Effector memory CD4-positive, alpha-beta T cell (primary cell): Measurements from ENCODE around the gene RPA4.
"Not testable (repeated sequence)": the region's sequence is repeated elsewhere in the genome, so short reads cannot be mapped to it uniquely, and the experiment has no call there.

Experiments used
- DNase-seq, 3 donors: peaks; one replicate each; pipeline ENCODE4 v3.0.0-alpha.2; 2020
- H3K27ac ChIP-seq: 2 replicates; pipeline ENCODE4 v1.7.0; 2013; ENCODE audit warnings: mild to moderate bottlenecking, low read length, moderate library complexity; ENCODE audit not compliant: insufficient read depth, poor library complexity, severe bottlenecking
- H3K27me3 ChIP-seq: replicated peaks from 2 replicates; pipeline ENCODE4 v1.7.0; 2013; ENCODE audit warnings: mild to moderate bottlenecking, low read length; ENCODE audit not compliant: insufficient read depth, control insufficient read depth, poor library complexity, severe bottlenecking
- H3K36me3 ChIP-seq: 2 replicates; pipeline ENCODE4 v1.7.0; 2013; ENCODE audit warnings: mild to moderate bottlenecking, low read length, moderate library complexity; ENCODE audit not compliant: control insufficient read depth, insufficient read depth
- H3K4me1 ChIP-seq: 2 replicates; pipeline ENCODE4 v1.7.0; 2013; ENCODE audit warnings: low read length, mild to moderate bottlenecking; ENCODE audit not compliant: control insufficient read depth, insufficient read depth, poor library complexity, severe bottlenecking
- H3K4me3 ChIP-seq: 2 replicates; pipeline ENCODE4 v1.7.0; 2013; ENCODE audit warnings: low read length, low read depth, mild to moderate bottlenecking; ENCODE audit not compliant: insufficient read depth, poor library complexity, severe bottlenecking
- H3K9me3 ChIP-seq: 2 replicates; pipeline ENCODE4 v1.7.0; 2013; ENCODE audit warnings: mild to moderate bottlenecking, low read length, moderate library complexity; ENCODE audit not compliant: control insufficient read depth
- total RNA-seq, 3 donors: gene quantifications; one replicate each; lab custom pipeline; 2026; lab: John Stamatoyannopoulos, UW

RPA4 gene
- 0.86 to 1.0 (median 0.97) reads per million in 3 donors for total RNA-seq

- Histone ChIP-seq H3K36me3 (no peaks in the 10 kb centered on the region), H3K4me1 (no peaks in the 10 kb centered on the region), H3K27me3 (no peaks in the 10 kb centered on the region), H3K9me3 (no peaks in the 10 kb centered on the region), H3K27ac (no peak within 1 kb of the TSS), H3K4me3 (no peak within 1 kb of the TSS)
- no peak for DNase-seq
These were observed at the start of gene RPA4 for GRCh38 chrX:96883608-96884007. Gene RPA4, plus strand, starts transcription at chrX:96883908. Its CDS starts 403 bp downstream, at chrX:96884311.

GRCh38 chrX:96834137-96834536 is 49.6 kb upstream of the RPA4 start:
- Histone ChIP-seq H3K27me3 (no peaks in the 10 kb centered on the region), H3K4me1 (no peaks in the 10 kb centered on the region), H3K27ac (no peak overlapping the region), H3K9me3 (no peaks in the 10 kb centered on the region), H3K4me3 (no peak overlapping the region), H3K36me3 (no peaks in the 10 kb centered on the region)
- no peak for DNase-seq

- no peak for DNase-seq
- H3K4me1 ChIP-seq = no peaks in the 10 kb centered on the region
- H3K27ac ChIP-seq = no peak overlapping the region
- no peaks in the 10 kb centered on the region for H3K36me3 ChIP-seq
- H3K27me3 ChIP-seq = no peaks in the 10 kb centered on the region
- no peaks in the 10 kb centered on the region for H3K9me3 ChIP-seq
- H3K4me3 ChIP-seq = no peak overlapping the region
These were observed 47.9 kb upstream of the RPA4 start for GRCh38 chrX:96835660-96836289.

GRCh38 chrX:96837808-96838207 is 45.9 kb upstream of the RPA4 start:
- H3K9me3 ChIP-seq = no peaks in the 10 kb centered on the region
- no peak for DNase-seq
- no peak overlapping the region for H3K27ac ChIP-seq
- H3K4me3 ChIP-seq = no peak overlapping the region
- H3K4me1 ChIP-seq = no peaks in the 10 kb centered on the region
- no peaks in the 10 kb centered on the region for H3K27me3 ChIP-seq
- H3K36me3 ChIP-seq = no peaks in the 10 kb centered on the region

- no peak for DNase-seq
- H3K27ac ChIP-seq = no peak overlapping the region
- no peak overlapping the region for H3K4me3 ChIP-seq
- H3K4me1 ChIP-seq = no peaks in the 10 kb centered on the region
- no peaks in the 10 kb centered on the region for H3K9me3 ChIP-seq
- H3K27me3 ChIP-seq = no peaks in the 10 kb centered on the region
- no peaks in the 10 kb centered on the region for H3K36me3 ChIP-seq
These were observed 45.2 kb upstream of the RPA4 start for GRCh38 chrX:96838537-96838936.

GRCh38 chrX:96841325-96841724 is 42.4 kb upstream of the RPA4 start:
- Histone ChIP-seq H3K9me3 (no peaks in the 10 kb centered on the region), H3K36me3 (no peaks in the 10 kb centered on the region), H3K27me3 (no peaks in the 10 kb centered on the region), H3K4me3 (no peak overlapping the region), H3K27ac (no peak overlapping the region), H3K4me1 (no peaks in the 10 kb centered on the region)
- DNase-seq = no peak

GRCh38 chrX:96841866-96842265 is 41.8 kb upstream of the RPA4 start:
- H3K36me3 ChIP-seq, H3K27ac ChIP-seq, H3K4me3 ChIP-seq, DNase-seq, H3K9me3 ChIP-seq, H3K4me1 ChIP-seq, H3K27me3 ChIP-seq: not testable (repeated sequence)

GRCh38 chrX:96843566-96843965 is 40.1 kb upstream of the RPA4 start:
- Histone ChIP-seq H3K36me3 (no peaks in the 10 kb centered on the region), H3K9me3 (no peaks in the 10 kb centered on the region), H3K4me3 (no peak overlapping the region), H3K27ac (no peak overlapping the region), H3K27me3 (no peaks in the 10 kb centered on the region), H3K4me1 (no peaks in the 10 kb centered on the region)
- no peak for DNase-seq

GRCh38 chrX:96846841-96847240 is 36.9 kb upstream of the RPA4 start:
- DNase-seq = no peak
- Histone ChIP-seq H3K9me3 (no peaks in the 10 kb centered on the region), H3K27me3 (no peaks in the 10 kb centered on the region), H3K27ac (no peak overlapping the region), H3K4me1 (no peaks in the 10 kb centered on the region), H3K4me3 (no peak overlapping the region), H3K36me3 (no peaks in the 10 kb centered on the region)

GRCh38 chrX:96859422-96859821 is 24.3 kb upstream of the RPA4 start:
- H3K27me3 ChIP-seq, H3K27ac ChIP-seq, DNase-seq, H3K9me3 ChIP-seq, H3K36me3 ChIP-seq, H3K4me3 ChIP-seq, H3K4me1 ChIP-seq: not testable (repeated sequence)
